Fibroblast of lung (primary cell): ENCODE results near the gene NEK1. TPM values are rescaled to one million over a fixed set of nuclear protein-coding genes. Genes with fewer than 3 reads are reported as not detected.
"Not testable (repeated sequence)": the region's sequence is repeated elsewhere in the genome, so short reads cannot be mapped to it uniquely, and the experiment has no call there.

Experiments
- DNase-seq, 2 donors: peaks; one replicate each; pipeline versions ENCODE4 v3.0.0 to v3.0.0-alpha.2; 2010; ENCODE audit warnings: low read depth in 2 of 2
- H2AFZ ChIP-seq: 2 replicates; pipeline ENCODE4 v1.5.1; 2012; ENCODE audit warnings: low read length, control low read depth, inconsistent platforms
- H3K27ac ChIP-seq: 2 replicates; pipeline ENCODE4 v1.5.1; 2011; ENCODE audit warnings: low read length, control low read depth; ENCODE audit not compliant: insufficient read depth
- H3K27me3 ChIP-seq: 2 replicates; pipeline ENCODE4 v1.5.1; 2011; ENCODE audit warnings: mild to moderate bottlenecking, low read length; ENCODE audit not compliant: control insufficient read depth, insufficient read depth
- H3K36me3 ChIP-seq: 2 replicates; pipeline ENCODE4 v1.5.1; 2011; ENCODE audit warnings: low read length; ENCODE audit not compliant: control insufficient read depth, insufficient read depth
- H3K4me1 ChIP-seq: 2 replicates; pipeline ENCODE4 v1.5.1; 2011; ENCODE audit warnings: low read length; ENCODE audit not compliant: control insufficient read depth, insufficient read depth; ENCODE audit errors: extremely low read depth
- H3K4me2 ChIP-seq: 2 replicates; pipeline ENCODE4 v1.5.1; 2011; ENCODE audit warnings: low read length, control low read depth; ENCODE audit not compliant: insufficient read depth; ENCODE audit errors: extremely low read depth
- H3K4me3 ChIP-seq, 4 experiments: fragments of 200-600 bp in 1 of 4; sonication (generic) in 1 of 4; replicated peaks in 1 of 4; 2 replicates each; pipeline ENCODE4 v1.5.1; 2011 to 2016; ENCODE audit warnings: low read length in 4 of 4, low read depth in 3 of 4, mild to moderate bottlenecking in 3 of 4, control low read depth in 2 of 4, inconsistent platforms in 1 of 4, mixed read lengths in 1 of 4; ENCODE audit not compliant: insufficient read depth in 1 of 4; ENCODE audit errors: control extremely low read depth in 1 of 4
- H3K79me2 ChIP-seq: 2 replicates; pipeline ENCODE4 v1.5.1; 2012; ENCODE audit warnings: mild to moderate bottlenecking, low read length, inconsistent platforms; ENCODE audit not compliant: control insufficient read depth, insufficient read depth
- H3K9ac ChIP-seq: 2 replicates; pipeline ENCODE4 v1.5.1; 2011; ENCODE audit warnings: mild to moderate bottlenecking, low read length, control low read depth; ENCODE audit not compliant: insufficient read depth
- H3K9me3 ChIP-seq: 2 replicates; pipeline ENCODE4 v1.5.1; 2012; ENCODE audit warnings: low read depth, low read length; ENCODE audit not compliant: control insufficient read depth, insufficient read depth
- H4K20me1 ChIP-seq: 2 replicates; pipeline ENCODE4 v1.5.1; 2011; ENCODE audit warnings: low read length; ENCODE audit not compliant: control insufficient read depth, insufficient read depth; ENCODE audit errors: extremely low read depth
- CTCF ChIP-seq, 2 donors: IDR thresholded peaks in 1 of 2; conservative IDR thresholded peaks in 1 of 2; 1 replicate in 1 of 2; 2 replicates in 1 of 2; pipeline ENCODE4 v1.5.1; 2011 to 2012; ENCODE audit warnings: low read length in 2 of 2, control low read depth in 1 of 2, inconsistent platforms in 1 of 2, low read depth in 1 of 2, mild to moderate bottlenecking in 1 of 2
- EZH2 ChIP-seq: IDR thresholded peaks from 2 replicates; pipeline ENCODE4 v1.5.1; 2012; ENCODE audit warnings: low read length, control low read depth, mild to moderate bottlenecking; ENCODE audit errors: missing control alignments
- polyA plus RNA-seq, 2 donors: library from polyadenylated mRNA; depleted of rRNA in 1 of 2; stranded (reverse) in 1 of 2; unstranded in 1 of 2; fragments of >200 nt; gene quantifications; 2 replicates each; pipeline ENCODE4 v1.2.1, GENCODE V29; 2011 to 2012; ENCODE audit warnings: missing spikeins in 1 of 2
- total RNA-seq: library from RNA; depleted of rRNA; stranded (reverse); fragments of >200 nt; gene quantifications from 2 replicates; pipeline ENCODE4 v1.2.1, GENCODE V29; 2014

Gene NEK1
- total and polyA plus RNA-seq, 2 donors (not counting 1 experiment from before 2014, with no cell fraction given) = 8.6 to 17.0 TPM

GRCh38 chr4:169557061-169557636 is 55.2 kb downstream of the NEK1 start:
- TF ChIP-seq CTCF (conservative IDR thresholded peaks at IDR 0.05 in 1 of 2, IDR thresholded peaks at IDR 0.05 in 1 of 2; ENCODE audit: low read depth in 1 of 2, low read length in 2 of 2) (no peak), EZH2 (no peak)
- Histone ChIP-seq H3K4me2 (no peak overlapping the region), H3K9ac (no peak overlapping the region), H3K4me3 (no peak overlapping the region), H3K79me2 (no peaks in the 10 kb centered on the region), H3K27me3 (no peaks in the 10 kb centered on the region), H4K20me1 (no peaks in the 10 kb centered on the region), H3K4me1 (no peaks in the 10 kb centered on the region), H3K9me3 (no peaks in the 10 kb centered on the region), H2AFZ (no peak overlapping the region), H3K36me3 (no peaks in the 10 kb centered on the region), H3K27ac (no peak overlapping the region)
- DNase-seq = peak; percentile 39 to 90

- not testable (repeated sequence) for H3K4me1 ChIP-seq, H3K9ac ChIP-seq, H4K20me1 ChIP-seq, H2AFZ ChIP-seq, H3K79me2 ChIP-seq, H3K4me3 ChIP-seq, H3K27ac ChIP-seq, H3K27me3 ChIP-seq, H3K4me2 ChIP-seq, H3K36me3 ChIP-seq, H3K9me3 ChIP-seq, DNase-seq
Observed at GRCh38 chr4:169546548-169546947, 65.8 kb downstream of the NEK1 start.

- no peaks in the 10 kb centered on the region for H3K9me3 ChIP-seq
- H3K9ac ChIP-seq = no peak overlapping the region
- no peaks in the 10 kb centered on the region for H3K27me3 ChIP-seq
- DNase-seq = peak; percentile 12 to 14
- H3K4me1 ChIP-seq = no peaks in the 10 kb centered on the region
- no peaks in the 10 kb centered on the region for H4K20me1 ChIP-seq
- H2AFZ ChIP-seq = no peak overlapping the region
- H3K79me2 ChIP-seq = no peaks in the 10 kb centered on the region
- no peaks in the 10 kb centered on the region for H3K36me3 ChIP-seq
- TF ChIP-seq EZH2 (no peak), CTCF (conservative IDR thresholded peaks at IDR 0.05 in 1 of 2, IDR thresholded peaks at IDR 0.05 in 1 of 2; ENCODE audit: low read depth in 1 of 2, low read length in 2 of 2) (no peak)
- H3K4me3 ChIP-seq = no peak overlapping the region
- H3K27ac ChIP-seq = no peak overlapping the region
- H3K4me2 ChIP-seq = peak overlapping the region; percentile 41
Observed at GRCh38 chr4:169540774-169541173, 71.6 kb downstream of the NEK1 start.
